ENCODE results near the gene TNNT2.

DNA sequence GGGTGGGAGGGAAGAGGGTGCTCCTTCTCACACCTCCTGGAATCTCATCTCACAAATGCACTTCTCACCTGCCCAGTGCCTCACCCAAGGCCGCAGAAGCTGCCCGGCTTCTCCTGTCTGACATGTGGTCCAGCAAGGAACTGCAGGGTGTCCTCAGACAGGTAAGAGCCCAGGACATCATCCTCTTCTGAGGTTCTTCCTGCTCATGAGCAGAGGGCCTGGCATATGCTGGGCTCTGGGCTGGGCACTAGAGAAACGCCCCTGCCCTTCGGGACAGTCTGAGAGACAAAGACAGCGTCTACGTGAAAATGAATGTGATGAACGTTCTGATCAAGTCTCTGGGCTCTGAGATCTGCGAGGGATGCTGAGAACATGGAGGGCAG is 51.8 kb downstream of the TNNT2 start:
- TF ChIP-seq, protein P1, sequence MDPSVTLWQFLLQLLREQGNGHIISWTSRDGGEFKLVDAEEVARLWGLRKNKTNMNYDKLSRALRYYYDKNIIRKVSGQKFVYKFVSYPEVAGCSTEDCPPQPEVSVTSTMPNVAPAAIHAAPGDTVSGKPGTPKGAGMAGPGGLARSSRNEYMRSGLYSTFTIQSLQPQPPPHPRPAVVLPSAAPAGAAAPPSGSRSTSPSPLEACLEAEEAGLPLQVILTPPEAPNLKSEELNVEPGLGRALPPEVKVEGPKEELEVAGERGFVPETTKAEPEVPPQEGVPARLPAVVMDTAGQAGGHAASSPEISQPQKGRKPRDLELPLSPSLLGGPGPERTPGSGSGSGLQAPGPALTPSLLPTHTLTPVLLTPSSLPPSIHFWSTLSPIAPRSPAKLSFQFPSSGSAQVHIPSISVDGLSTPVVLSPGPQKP (IDR thresholded peaks at IDR 0.05; ENCODE audit: borderline replicate concordance, low read depth, low read length): no peak
- TF ChIP-seq, protein P2, sequence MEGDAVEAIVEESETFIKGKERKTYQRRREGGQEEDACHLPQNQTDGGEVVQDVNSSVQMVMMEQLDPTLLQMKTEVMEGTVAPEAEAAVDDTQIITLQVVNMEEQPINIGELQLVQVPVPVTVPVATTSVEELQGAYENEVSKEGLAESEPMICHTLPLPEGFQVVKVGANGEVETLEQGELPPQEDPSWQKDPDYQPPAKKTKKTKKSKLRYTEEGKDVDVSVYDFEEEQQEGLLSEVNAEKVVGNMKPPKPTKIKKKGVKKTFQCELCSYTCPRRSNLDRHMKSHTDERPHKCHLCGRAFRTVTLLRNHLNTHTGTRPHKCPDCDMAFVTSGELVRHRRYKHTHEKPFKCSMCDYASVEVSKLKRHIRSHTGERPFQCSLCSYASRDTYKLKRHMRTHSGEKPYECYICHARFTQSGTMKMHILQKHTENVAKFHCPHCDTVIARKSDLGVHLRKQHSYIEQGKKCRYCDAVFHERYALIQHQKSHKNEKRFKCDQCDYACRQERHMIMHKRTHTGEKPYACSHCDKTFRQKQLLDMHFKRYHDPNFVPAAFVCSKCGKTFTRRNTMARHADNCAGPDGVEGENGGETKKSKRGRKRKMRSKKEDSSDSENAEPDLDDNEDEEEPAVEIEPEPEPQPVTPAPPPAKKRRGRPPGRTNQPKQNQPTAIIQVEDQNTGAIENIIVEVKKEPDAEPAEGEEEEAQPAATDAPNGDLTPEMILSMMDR (conservative IDR thresholded peaks at IDR 0.05; ENCODE audit: low read depth, low read length): no peak
- TF ChIP-seq, protein P3, sequence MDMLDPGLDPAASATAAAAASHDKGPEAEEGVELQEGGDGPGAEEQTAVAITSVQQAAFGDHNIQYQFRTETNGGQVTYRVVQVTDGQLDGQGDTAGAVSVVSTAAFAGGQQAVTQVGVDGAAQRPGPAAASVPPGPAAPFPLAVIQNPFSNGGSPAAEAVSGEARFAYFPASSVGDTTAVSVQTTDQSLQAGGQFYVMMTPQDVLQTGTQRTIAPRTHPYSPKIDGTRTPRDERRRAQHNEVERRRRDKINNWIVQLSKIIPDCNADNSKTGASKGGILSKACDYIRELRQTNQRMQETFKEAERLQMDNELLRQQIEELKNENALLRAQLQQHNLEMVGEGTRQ (IDR thresholded peaks at IDR 0.05; ENCODE audit: low read depth, low read length): no peak
- TF ChIP-seq CEBPB (IDR thresholded peaks at IDR 0.05; ENCODE audit: low read depth, low read length) (no peak), SMC3 (IDR thresholded peaks at IDR 0.05; ENCODE audit: low read depth, low read length) (no peak), POLR2A (IDR thresholded peaks at IDR 0.05; ENCODE audit: low read depth, low read length) (no peak), CHD1 (IDR thresholded peaks at IDR 0.05; ENCODE audit: low read depth, low read length) (no peak), MXI1 (IDR thresholded peaks at IDR 0.05; ENCODE audit: borderline replicate concordance, low read depth, low read length) (no peak), RCOR1 (IDR thresholded peaks at IDR 0.05; ENCODE audit: insufficient replicate concordance, low read length) (no peak), RAD21 (IDR thresholded peaks at IDR 0.05; ENCODE audit: low read length) (no peak)

All from IMR-90 (cell line).